BE2C (cell line): ENCODE measurements around the gene ADAMTS12. TPM values are rescaled to one million over a fixed set of nuclear protein-coding genes. Genes with fewer than 3 reads are reported as not detected.

Experiments used
- DNase-seq: peaks from one replicate; pipeline ENCODE4 v3.0.0-alpha.2; 2020
- H3K27me3 ChIP-seq: fragments of 250-450 bp; sonication (Bioruptor Pico); 2 replicates; pipeline ENCODE4 v1.5.1; 2020; ENCODE audit warnings: mild to moderate bottlenecking
- H3K36me3 ChIP-seq: fragments of 250-450 bp; sonication (Bioruptor Pico); 2 replicates; pipeline ENCODE4 v1.5.1; 2020; ENCODE audit warnings: mild to moderate bottlenecking
- H3K4me1 ChIP-seq: fragments of 250-450 bp; sonication (Bioruptor Pico); 2 replicates; pipeline ENCODE4 v1.5.1; 2020
- H3K4me3 ChIP-seq: 2 replicates; pipeline ENCODE4 v1.5.1; 2011; ENCODE audit warnings: low read depth, low read length
- H3K9me3 ChIP-seq: fragments of 250-450 bp; sonication (Bioruptor Pico); 2 replicates; pipeline ENCODE4 v1.5.1; 2020
- polyA plus RNA-seq: library from polyadenylated mRNA; unstranded; fragments of >200 nt; gene quantifications from one replicate; pipeline ENCODE4 v1.2.1, GENCODE V29; 2012; ENCODE audit warnings: low read depth, missing spikeins; ENCODE audit not compliant: insufficient read length, insufficient read depth
- TF ChIP-seq, protein P1 (sequence below): IDR thresholded peaks from 2 replicates; pipeline ENCODE4 v1.5.1; 2012; ENCODE audit warnings: mild to moderate bottlenecking, low read depth, low read length

Gene ADAMTS12, protein sequence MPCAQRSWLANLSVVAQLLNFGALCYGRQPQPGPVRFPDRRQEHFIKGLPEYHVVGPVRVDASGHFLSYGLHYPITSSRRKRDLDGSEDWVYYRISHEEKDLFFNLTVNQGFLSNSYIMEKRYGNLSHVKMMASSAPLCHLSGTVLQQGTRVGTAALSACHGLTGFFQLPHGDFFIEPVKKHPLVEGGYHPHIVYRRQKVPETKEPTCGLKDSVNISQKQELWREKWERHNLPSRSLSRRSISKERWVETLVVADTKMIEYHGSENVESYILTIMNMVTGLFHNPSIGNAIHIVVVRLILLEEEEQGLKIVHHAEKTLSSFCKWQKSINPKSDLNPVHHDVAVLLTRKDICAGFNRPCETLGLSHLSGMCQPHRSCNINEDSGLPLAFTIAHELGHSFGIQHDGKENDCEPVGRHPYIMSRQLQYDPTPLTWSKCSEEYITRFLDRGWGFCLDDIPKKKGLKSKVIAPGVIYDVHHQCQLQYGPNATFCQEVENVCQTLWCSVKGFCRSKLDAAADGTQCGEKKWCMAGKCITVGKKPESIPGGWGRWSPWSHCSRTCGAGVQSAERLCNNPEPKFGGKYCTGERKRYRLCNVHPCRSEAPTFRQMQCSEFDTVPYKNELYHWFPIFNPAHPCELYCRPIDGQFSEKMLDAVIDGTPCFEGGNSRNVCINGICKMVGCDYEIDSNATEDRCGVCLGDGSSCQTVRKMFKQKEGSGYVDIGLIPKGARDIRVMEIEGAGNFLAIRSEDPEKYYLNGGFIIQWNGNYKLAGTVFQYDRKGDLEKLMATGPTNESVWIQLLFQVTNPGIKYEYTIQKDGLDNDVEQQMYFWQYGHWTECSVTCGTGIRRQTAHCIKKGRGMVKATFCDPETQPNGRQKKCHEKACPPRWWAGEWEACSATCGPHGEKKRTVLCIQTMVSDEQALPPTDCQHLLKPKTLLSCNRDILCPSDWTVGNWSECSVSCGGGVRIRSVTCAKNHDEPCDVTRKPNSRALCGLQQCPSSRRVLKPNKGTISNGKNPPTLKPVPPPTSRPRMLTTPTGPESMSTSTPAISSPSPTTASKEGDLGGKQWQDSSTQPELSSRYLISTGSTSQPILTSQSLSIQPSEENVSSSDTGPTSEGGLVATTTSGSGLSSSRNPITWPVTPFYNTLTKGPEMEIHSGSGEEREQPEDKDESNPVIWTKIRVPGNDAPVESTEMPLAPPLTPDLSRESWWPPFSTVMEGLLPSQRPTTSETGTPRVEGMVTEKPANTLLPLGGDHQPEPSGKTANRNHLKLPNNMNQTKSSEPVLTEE (N-terminal part only)
- not detected for polyA plus RNA-seq

DNA sequence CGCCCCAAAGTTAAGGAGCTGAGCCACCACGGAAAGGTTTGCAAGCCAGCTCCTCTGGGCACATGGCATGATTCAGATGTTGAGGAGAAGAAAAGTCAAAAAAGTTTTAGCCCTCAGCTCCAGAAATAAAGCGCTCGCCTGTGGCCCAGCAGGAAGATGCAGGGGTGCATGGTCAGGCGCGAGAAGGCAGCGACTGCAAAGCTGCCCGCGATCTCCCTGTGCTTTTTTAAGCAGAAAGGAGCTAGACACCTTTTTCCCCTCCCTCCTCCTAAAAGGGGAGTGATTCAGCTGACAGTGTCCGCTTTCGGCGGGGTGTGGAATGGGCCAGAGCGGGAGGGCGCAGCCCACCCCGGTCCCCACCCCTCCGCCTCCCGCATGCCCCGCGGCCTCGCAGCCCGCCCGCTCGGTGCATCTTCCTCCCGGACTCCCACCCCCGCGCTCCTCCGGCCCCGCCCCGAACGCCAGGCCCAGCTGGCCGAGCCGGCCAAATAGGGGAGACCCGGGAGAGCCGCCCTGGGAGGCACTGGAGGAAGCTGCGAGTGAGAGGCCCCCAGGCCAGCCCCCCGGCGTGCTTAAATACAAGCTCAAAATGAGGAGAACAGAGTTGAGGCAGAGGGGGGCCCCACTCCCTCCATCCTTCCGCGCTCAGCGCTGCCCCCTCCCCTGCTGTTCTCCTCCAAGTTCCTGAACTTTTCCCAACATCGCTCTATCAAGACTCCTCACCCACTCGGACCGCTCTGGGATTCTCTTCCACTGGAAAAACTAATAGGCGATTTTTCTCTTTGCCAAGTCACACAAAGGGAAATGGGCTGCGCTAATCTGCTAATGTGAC is at the start of gene ADAMTS12:
TSS of gene ADAMTS12 (minus strand) at position 203 of the 832 bp plus-strand sequence. CDS start at position 69, 134 bp downstream.
- no peak within 1 kb of the TSS for H3K4me3 ChIP-seq
- H3K4me1 ChIP-seq, result no peaks in the 10 kb centered on the region
- TF ChIP-seq, protein P1, sequence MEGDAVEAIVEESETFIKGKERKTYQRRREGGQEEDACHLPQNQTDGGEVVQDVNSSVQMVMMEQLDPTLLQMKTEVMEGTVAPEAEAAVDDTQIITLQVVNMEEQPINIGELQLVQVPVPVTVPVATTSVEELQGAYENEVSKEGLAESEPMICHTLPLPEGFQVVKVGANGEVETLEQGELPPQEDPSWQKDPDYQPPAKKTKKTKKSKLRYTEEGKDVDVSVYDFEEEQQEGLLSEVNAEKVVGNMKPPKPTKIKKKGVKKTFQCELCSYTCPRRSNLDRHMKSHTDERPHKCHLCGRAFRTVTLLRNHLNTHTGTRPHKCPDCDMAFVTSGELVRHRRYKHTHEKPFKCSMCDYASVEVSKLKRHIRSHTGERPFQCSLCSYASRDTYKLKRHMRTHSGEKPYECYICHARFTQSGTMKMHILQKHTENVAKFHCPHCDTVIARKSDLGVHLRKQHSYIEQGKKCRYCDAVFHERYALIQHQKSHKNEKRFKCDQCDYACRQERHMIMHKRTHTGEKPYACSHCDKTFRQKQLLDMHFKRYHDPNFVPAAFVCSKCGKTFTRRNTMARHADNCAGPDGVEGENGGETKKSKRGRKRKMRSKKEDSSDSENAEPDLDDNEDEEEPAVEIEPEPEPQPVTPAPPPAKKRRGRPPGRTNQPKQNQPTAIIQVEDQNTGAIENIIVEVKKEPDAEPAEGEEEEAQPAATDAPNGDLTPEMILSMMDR, result no peak
- no peak for DNase-seq
- H3K36me3 ChIP-seq, result no peaks in the 10 kb centered on the region
- H3K27me3 ChIP-seq, result peaks cover 42% of the 10 kb centered on the region
- H3K9me3 ChIP-seq, result no peaks in the 10 kb centered on the region

DNA sequence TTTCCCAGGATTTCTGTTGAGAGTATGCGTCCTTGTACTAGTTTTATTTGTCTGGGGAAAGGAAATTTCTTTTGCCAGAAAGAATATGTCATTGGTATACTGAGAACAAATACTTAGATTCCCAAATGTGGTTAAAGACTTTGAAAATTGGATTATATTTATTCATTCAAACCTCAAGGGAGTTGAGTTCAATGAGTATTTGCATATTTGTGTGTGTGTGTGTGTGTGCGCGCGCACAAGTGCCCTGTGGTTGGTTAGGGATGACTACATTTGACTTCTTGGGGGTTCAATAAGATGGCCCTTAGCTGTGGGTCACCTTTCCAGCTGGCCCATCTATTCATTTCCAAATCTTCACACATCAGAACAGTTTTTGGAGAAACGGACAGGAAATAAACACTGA is 49.3 kb upstream of the ADAMTS12 start:
- Histone ChIP-seq H3K4me3 (no peak overlapping the region), H3K4me1 (no peaks in the 10 kb centered on the region), H3K36me3 (no peaks in the 10 kb centered on the region), H3K27me3 (peaks cover 75% of the 10 kb centered on the region), H3K9me3 (no peaks in the 10 kb centered on the region)
- DNase-seq, result no peak
- TF ChIP-seq, protein P1, result no peak

DNA sequence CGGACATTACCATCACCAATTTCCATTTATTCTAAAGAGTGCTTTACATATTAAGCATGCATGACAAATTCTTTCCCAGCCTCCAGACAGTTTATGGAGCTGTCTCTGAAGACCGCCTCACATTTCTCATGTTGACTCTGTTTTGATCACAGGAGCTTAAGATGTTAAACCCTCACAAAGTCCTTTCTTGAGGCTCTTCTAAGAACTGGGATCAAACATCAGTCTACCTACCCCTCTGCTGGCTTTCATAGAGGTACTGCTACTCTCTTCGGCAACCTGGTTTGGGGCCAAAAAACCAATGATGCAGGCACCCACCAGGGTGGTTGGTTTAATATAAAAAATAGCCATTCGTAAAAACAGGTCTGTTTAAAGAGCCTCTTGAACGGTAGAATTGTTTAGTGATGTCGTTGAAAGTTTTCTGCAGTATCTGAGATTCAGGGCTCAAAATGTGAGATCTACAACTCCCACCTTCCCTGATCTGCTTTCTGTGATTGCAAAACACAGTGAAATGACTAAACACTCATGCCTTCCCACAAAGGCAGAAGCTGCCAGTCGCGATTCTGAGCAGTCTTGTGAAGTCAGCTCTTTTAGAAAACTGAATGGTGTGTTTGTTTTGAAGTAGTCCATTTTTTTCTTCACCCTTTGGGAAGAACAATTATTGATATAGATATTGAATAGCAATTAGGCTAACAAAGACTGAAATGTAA is 47.9 kb upstream of the ADAMTS12 start:
- H3K36me3 ChIP-seq, result no peaks in the 10 kb centered on the region
- TF ChIP-seq, protein P1, result no peak
- H3K27me3 ChIP-seq, result peaks cover 75% of the 10 kb centered on the region
- H3K4me1 ChIP-seq, result no peaks in the 10 kb centered on the region
- no peak overlapping the region for H3K4me3 ChIP-seq
- H3K9me3 ChIP-seq, result no peaks in the 10 kb centered on the region
- DNase-seq, result no peak

DNA sequence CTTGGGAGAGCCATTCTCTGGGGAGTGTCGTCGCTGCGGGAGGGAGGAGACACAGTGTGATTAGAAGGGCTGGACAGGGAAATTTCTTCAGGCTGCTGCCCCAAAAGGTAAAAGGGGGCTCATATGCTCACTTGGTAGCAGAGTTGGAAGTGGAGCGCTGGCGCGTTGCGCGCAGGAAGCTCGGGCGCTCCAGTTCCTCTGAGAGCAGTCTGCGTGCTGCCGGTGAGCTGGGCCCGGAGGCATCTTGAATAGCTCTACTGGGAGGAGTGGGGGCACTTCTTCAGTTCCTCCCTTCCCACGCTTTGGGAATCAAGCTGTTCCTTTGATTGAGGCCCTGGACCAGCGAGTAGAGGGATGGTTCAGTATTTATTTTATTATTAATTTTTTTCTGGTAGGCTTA is 47.1 kb upstream of the ADAMTS12 start:
- H3K4me1 ChIP-seq, result no peaks in the 10 kb centered on the region
- H3K27me3 ChIP-seq, result peaks cover 72% of the 10 kb centered on the region
- H3K9me3 ChIP-seq, result no peaks in the 10 kb centered on the region
- H3K36me3 ChIP-seq, result no peaks in the 10 kb centered on the region
- no peak overlapping the region for H3K4me3 ChIP-seq
- DNase-seq, result no peak
- TF ChIP-seq, protein P1, result no peak

DNA sequence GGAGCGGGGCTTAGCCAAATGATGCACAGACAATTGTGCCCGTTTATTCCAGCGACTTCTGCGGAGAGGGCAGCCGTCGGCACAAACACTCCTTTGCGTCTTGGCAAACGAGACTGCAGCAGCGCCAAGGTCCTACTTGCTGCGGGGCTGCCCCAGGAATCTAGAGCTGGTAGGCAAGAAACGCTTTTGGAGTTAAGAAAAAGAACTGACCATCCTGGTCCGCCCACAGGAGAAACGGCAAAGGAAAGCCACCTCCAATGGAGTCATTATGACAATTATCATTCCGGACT is 46.7 kb upstream of the ADAMTS12 start:
- H3K9me3 ChIP-seq, result no peaks in the 10 kb centered on the region
- peaks cover 71% of the 10 kb centered on the region for H3K27me3 ChIP-seq
- TF ChIP-seq, protein P1, result no peak
- no peaks in the 10 kb centered on the region for H3K4me1 ChIP-seq
- H3K4me3 ChIP-seq, result no peak overlapping the region
- no peak for DNase-seq
- no peaks in the 10 kb centered on the region for H3K36me3 ChIP-seq
